GM18519 (cell line): ENCODE results near the gene ITGAL.
A peak's percentile ranks its signal among the peaks of the same experiment; 100 is the strongest.
"Not testable (repeated sequence)": the region's sequence is repeated elsewhere in the genome, so short reads cannot be mapped to it uniquely, and the experiment has no call there.

Experiments used
- ATAC-seq: cut with Tn5 transposase; IDR thresholded peaks from one replicate; pipeline ENCODE4 v1.9.1; 2021; ENCODE audit warnings: mild to moderate bottlenecking, moderate library complexity; ENCODE audit not compliant: unreplicated experiment, low FRiP score

ITGAL gene

GRCh38 chr16:30457256-30457655 is 15.3 kb upstream of the ITGAL start:
- no peak for ATAC-seq

GRCh38 chr16:30457743-30458560 is 14.6 kb upstream of the ITGAL start:
- no peak for ATAC-seq

GRCh38 chr16:30458561-30459394 is 13.8 kb upstream of the ITGAL start:
- peak; percentile 56 for ATAC-seq

GRCh38 chr16:30459456-30459855 is 13.1 kb upstream of the ITGAL start:
- ATAC-seq: no peak

GRCh38 chr16:30461426-30461825 is 11.1 kb upstream of the ITGAL start:
- not testable (repeated sequence) for ATAC-seq

- ATAC-seq: no peak
These were observed 8.5 kb upstream of the ITGAL start for GRCh38 chr16:30464078-30464477.

GRCh38 chr16:30470170-30470512 is 2.4 kb upstream of the ITGAL start:
- ATAC-seq: no peak

- no peak for ATAC-seq
These were observed 1.9 kb upstream of the ITGAL start for GRCh38 chr16:30470632-30470995.

GRCh38 chr16:30473231-30474073 is 910 bp downstream of the ITGAL start:
- no peak for ATAC-seq

- no peak for ATAC-seq
These were observed 1.5 kb downstream of the ITGAL start for GRCh38 chr16:30474074-30474452.

- ATAC-seq: no peak
These were observed 2.1 kb downstream of the ITGAL start for GRCh38 chr16:30474684-30475083.

- ATAC-seq: no peak
These were observed 4.4 kb downstream of the ITGAL start for GRCh38 chr16:30476991-30477390.

- not testable (repeated sequence) for ATAC-seq
These were observed 5.2 kb downstream of the ITGAL start for GRCh38 chr16:30477773-30478172.

GRCh38 chr16:30478766-30479478 is 6.4 kb downstream of the ITGAL start:
- no peak for ATAC-seq

GRCh38 chr16:30481381-30481780 is 8.8 kb downstream of the ITGAL start:
- no peak for ATAC-seq

- ATAC-seq: no peak
These were observed 9.8 kb downstream of the ITGAL start for GRCh38 chr16:30482366-30482765.

- no peak for ATAC-seq
These were observed 12.3 kb downstream of the ITGAL start for GRCh38 chr16:30484887-30485286.

GRCh38 chr16:30485818-30486436 is 13.4 kb downstream of the ITGAL start:
- ATAC-seq: no peak

GRCh38 chr16:30488764-30489605 is 16.4 kb downstream of the ITGAL start:
- ATAC-seq: no peak
